Measurements from ENCODE around the gene IL4R. TPM values are rescaled to one million over a fixed set of nuclear protein-coding genes. Genes with fewer than 3 reads are reported as not detected.
"Not testable (repeated sequence)": the region's sequence is repeated elsewhere in the genome, so short reads cannot be mapped to it uniquely, and the experiment has no call there.

IL4R gene
- total RNA-seq, 1 donor from 2014 or later, result 12.0 TPM

DNA sequence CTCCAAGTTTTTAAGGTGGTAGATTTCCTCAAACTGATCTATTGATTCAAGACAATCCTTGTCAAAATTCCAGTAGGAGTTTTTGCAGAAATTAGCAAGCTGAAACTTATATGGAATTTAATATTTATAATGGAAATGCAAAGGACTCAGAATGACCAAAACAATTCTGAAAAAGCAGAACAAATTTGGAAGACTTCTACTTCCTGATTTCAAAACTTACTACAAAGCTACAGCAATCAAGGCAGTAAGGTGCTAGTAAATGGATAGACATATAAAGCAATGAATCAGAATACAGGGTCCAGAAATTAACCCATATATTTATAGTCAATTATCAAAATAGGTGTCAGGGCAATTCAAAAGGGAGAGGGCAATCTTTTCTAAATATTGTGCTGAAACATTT lies 76.4 kb downstream of the IL4R start:
- Histone ChIP-seq H3K9me3 (replicated peaks) (peaks cover 46% of the 10 kb centered on the region), H3K4me1 (no peaks in the 10 kb centered on the region), H3K27me3 (ENCODE audit: low read depth) (peaks cover 25% of the 10 kb centered on the region), H3K4me3 (no peak overlapping the region), H3K27ac (replicated peaks) (no peak overlapping the region), H3K36me3 (no peaks in the 10 kb centered on the region)
- no peak for DNase-seq
- intact Hi-C loops (cut with micrococcal nuclease), result no loop called here
- TF ChIP-seq, protein P1, sequence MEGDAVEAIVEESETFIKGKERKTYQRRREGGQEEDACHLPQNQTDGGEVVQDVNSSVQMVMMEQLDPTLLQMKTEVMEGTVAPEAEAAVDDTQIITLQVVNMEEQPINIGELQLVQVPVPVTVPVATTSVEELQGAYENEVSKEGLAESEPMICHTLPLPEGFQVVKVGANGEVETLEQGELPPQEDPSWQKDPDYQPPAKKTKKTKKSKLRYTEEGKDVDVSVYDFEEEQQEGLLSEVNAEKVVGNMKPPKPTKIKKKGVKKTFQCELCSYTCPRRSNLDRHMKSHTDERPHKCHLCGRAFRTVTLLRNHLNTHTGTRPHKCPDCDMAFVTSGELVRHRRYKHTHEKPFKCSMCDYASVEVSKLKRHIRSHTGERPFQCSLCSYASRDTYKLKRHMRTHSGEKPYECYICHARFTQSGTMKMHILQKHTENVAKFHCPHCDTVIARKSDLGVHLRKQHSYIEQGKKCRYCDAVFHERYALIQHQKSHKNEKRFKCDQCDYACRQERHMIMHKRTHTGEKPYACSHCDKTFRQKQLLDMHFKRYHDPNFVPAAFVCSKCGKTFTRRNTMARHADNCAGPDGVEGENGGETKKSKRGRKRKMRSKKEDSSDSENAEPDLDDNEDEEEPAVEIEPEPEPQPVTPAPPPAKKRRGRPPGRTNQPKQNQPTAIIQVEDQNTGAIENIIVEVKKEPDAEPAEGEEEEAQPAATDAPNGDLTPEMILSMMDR (IDR thresholded peaks at IDR 0.05; ENCODE audit: borderline replicate concordance), result no peak

DNA sequence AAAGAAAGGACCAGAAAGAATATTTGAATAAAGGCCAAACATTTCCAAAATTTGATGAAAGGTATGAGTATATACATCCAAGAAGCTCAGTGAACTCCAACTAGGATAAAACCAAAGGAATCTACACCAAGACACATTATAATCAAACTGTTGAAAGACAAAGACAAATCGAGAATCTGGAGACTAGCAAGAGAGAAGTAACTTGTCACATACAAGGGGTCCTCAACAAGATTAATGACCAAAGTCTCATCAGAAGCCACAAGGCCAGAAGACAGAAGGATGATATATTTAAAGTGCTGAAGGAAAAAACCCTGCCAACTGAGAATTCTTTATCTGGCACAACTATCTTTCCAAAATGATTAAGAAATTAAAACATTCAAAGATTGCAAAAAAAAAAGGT lies 78.9 kb downstream of the IL4R start:
- H3K4me1 ChIP-seq, result no peaks in the 10 kb centered on the region
- peaks cover 25% of the 10 kb centered on the region for H3K27me3 ChIP-seq (ENCODE audit: low read depth)
- peaks cover 58% of the 10 kb centered on the region for H3K9me3 ChIP-seq (replicated peaks)
- no peak overlapping the region for H3K4me3 ChIP-seq
- DNase-seq, result no peak
- no peaks in the 10 kb centered on the region for H3K36me3 ChIP-seq
- H3K27ac ChIP-seq (replicated peaks), result no peak overlapping the region
- TF ChIP-seq, protein P1 (IDR thresholded peaks at IDR 0.05; ENCODE audit: borderline replicate concordance), result no peak
- intact Hi-C loops (cut with micrococcal nuclease), result no loop called here

DNA sequence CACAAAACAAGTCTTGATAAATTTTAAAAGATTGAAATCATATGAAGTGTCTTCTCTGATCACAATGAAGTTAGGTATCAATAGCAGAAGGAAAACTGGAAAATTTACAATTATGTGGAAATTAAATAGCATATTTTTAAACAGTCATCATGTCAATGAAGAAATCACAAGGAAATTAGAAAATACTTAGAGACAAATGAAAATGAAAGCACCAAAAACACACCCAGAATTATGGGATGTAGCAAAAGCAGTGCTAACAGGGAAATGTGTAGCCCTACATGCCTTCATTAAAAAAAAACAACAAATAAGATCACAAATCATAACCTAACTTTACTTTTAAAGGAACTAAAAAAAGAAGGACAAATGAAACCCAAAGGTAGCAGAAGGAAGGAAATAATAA lies 80.7 kb downstream of the IL4R start:
- DNase-seq, result no peak
- H3K9me3 ChIP-seq (replicated peaks), result peaks cover 58% of the 10 kb centered on the region
- no peak overlapping the region for H3K4me3 ChIP-seq
- H3K36me3 ChIP-seq, result no peaks in the 10 kb centered on the region
- peaks cover 13% of the 10 kb centered on the region for H3K27me3 ChIP-seq (ENCODE audit: low read depth)
- H3K27ac ChIP-seq (replicated peaks), result no peak overlapping the region
- intact Hi-C loops (cut with micrococcal nuclease), result no loop called here
- no peaks in the 10 kb centered on the region for H3K4me1 ChIP-seq
- TF ChIP-seq, protein P1 (IDR thresholded peaks at IDR 0.05; ENCODE audit: borderline replicate concordance), result no peak

DNA sequence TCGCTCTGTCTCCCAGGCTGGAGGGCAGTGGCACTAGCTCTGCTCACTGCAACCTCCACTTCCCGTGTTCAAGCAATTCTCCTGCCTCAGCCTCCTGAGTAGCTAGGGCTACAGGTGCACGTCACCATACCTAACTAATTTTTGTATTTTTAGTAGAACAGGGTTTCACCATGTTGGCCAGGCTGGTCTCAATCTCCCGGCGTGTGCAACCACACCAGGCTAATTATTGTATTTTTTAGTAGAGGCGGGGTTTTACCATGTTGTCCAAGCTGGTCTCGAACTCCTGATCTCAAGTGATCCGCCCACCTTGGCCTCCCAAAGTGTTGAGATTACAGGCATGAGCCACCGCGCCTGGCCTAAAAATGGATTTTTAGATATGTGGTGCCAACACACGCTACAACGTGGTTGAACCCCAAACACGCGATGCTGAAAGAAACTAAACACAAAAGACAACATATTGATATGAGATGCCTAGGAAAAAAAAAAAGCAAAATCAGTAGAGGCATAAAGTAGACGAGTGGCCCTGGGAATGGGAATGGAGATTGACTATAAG lies 84.6 kb downstream of the IL4R start:
- H3K27ac ChIP-seq (replicated peaks); H3K36me3 ChIP-seq; H3K4me3 ChIP-seq; intact Hi-C loops (cut with micrococcal nuclease); DNase-seq: not testable (repeated sequence)
- H3K9me3 ChIP-seq (replicated peaks), result peaks cover 39% of the 10 kb centered on the region
- H3K4me1 ChIP-seq, result peaks cover 17% of the 10 kb centered on the region
- H3K27me3 ChIP-seq (ENCODE audit: low read depth), result peaks cover 20% of the 10 kb centered on the region

DNA sequence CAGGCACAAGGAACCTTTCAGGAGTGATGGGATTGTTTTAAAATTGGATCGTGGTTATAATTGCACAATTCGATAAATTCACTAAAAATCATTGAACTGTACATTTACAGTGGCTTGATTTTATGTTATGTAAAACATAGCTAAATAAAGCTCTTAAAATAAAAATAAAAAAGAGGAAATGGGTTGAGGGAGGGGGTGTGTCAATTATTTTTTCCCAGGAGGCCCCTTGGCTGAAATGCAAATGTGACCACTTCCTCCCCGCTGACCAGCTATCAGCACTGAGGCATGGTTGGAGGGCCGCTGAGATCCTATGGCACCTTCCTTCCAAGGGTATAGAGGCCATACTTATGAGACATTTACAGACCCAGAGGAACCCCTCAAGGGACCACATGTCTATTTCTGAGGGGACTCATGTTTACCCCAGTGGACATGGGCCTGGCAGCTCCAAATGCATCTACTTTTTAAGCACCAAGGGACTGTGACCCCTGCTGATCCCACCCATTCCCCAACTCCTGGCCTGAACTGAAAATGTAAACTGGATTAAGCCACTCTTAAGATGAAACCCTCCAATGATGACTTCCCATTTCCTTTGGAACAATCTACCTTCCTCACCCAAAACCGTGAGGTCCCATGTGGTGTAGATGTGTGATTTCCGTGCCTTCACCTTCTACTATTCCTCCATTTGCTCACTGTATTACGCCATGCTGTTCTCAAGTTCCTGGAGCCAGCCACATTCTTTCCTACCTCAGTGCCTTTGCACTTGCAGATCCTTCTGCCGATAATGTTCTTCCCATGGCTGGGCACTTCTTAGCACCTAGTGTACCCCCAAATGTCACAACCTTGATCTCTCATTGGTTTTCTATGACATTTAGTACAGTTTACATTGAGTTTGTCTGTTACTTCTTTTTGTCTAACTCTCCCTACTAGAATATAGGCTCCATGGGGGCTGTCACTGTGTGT lies 85.4 kb downstream of the IL4R start:
- DNase-seq, result no peak
- Histone ChIP-seq H3K4me3 (no peak overlapping the region), H3K36me3 (no peaks in the 10 kb centered on the region), H3K27me3 (ENCODE audit: low read depth) (peaks cover 28% of the 10 kb centered on the region), H3K4me1 (peaks cover 17% of the 10 kb centered on the region), H3K9me3 (replicated peaks) (peaks cover 32% of the 10 kb centered on the region), H3K27ac (replicated peaks) (no peak overlapping the region)
- intact Hi-C loops (cut with micrococcal nuclease), result no loop called here
- TF ChIP-seq, protein P1 (IDR thresholded peaks at IDR 0.05; ENCODE audit: borderline replicate concordance), result no peak

DNA sequence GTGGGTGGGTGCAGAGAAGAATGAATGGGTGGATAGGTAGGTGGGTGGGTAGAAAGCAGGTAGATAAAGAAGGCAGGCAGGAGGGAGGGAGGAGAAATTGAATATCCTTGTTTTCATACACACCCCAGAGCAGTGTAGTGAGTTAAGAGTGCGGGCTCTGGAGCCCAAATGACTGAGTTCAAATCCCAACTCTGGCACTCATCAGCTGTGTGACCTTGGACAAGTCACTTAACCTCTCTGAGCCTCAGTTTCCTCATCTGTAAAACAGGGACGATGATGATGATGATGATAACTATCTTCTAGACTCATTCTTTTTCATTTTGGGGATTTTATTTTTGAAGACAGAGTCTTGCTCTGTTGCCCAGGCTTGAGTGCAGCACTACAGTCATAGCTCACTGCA lies 86.2 kb downstream of the IL4R start:
- no peak for DNase-seq
- Histone ChIP-seq H3K36me3 (no peaks in the 10 kb centered on the region), H3K9me3 (replicated peaks) (peaks cover 24% of the 10 kb centered on the region), H3K4me1 (peaks cover 17% of the 10 kb centered on the region), H3K4me3 (no peak overlapping the region), H3K27me3 (ENCODE audit: low read depth) (peaks cover 36% of the 10 kb centered on the region), H3K27ac (replicated peaks) (no peak overlapping the region)
- intact Hi-C loops (cut with micrococcal nuclease), result no loop called here
- TF ChIP-seq, protein P1 (IDR thresholded peaks at IDR 0.05; ENCODE audit: borderline replicate concordance), result no peak
